Uterus (tissue), 4 donors: ENCODE data around the gene HCFC1R1. TPM values are rescaled to one million over a fixed set of nuclear protein-coding genes. Genes with fewer than 3 reads are reported as not detected.
A peak's percentile ranks its signal among the peaks of the same experiment; 100 is the strongest.

ENCODE experiments used
- DNase-seq, 2 donors: peaks; one replicate each; pipeline ENCODE4 v3.0.0-alpha.2; 2019 to 2020
- H3K27ac ChIP-seq, 2 donors: fragments of 200-600 bp; sonication (generic); 1 replicate in 1 of 2; 2 replicates in 1 of 2; pipeline ENCODE4 v1.5.1; 2016 to 2018
- H3K27me3 ChIP-seq, 2 donors: fragments of 200-600 bp; sonication (generic); one replicate each; pipeline ENCODE4 v1.5.1; 2018 to 2019; ENCODE audit warnings: control low read depth in 1 of 2
- H3K36me3 ChIP-seq, 2 donors: fragments of 200-600 bp; sonication (generic); one replicate each; pipeline ENCODE4 v1.5.1; 2019; ENCODE audit warnings: control low read depth in 1 of 2
- H3K4me1 ChIP-seq, 2 donors: fragments of 200-600 bp; sonication (generic); one replicate each; pipeline ENCODE4 v1.5.1; 2018 to 2019; ENCODE audit warnings: control low read depth in 1 of 2
- H3K4me3 ChIP-seq, 2 donors: fragments of 200-600 bp; sonication (generic); 1 replicate in 1 of 2; 2 replicates in 1 of 2; pipeline ENCODE4 v1.5.1; 2018 to 2019; ENCODE audit warnings: mild to moderate bottlenecking in 1 of 2
- H3K9me3 ChIP-seq, 2 donors: fragments of 200-600 bp; sonication (generic); one replicate each; pipeline ENCODE4 v1.5.1; 2019; ENCODE audit warnings: control low read depth in 1 of 2
- CTCF ChIP-seq, 4 experiments: fragments of 200-600 bp in 2 of 4; fragments of 450-650 bp in 2 of 4; sonication (generic) in 2 of 4; IDR thresholded peaks; one replicate each; pipeline ENCODE4 v1.5.1; 2016 to 2019; ENCODE audit warnings: antibody characterized with exemption in 4 of 4, mild to moderate bottlenecking in 2 of 4, moderate library complexity in 1 of 4
- POLR2A ChIP-seq, 2 donors: fragments of 450-650 bp; IDR thresholded peaks; one replicate each; pipeline ENCODE4 v1.6.1; 2016; ENCODE audit warnings: antibody characterized with exemption in 2 of 2, mild to moderate bottlenecking in 1 of 2, moderate library complexity in 1 of 2
- intact Hi-C: fragments of 100-400 bp; cut with DNase I; formaldehyde crosslinking; loops from one replicate; pipeline ENCODE4 v1.15.1; 2023; ENCODE audit warnings: low total_unique reads
- total RNA-seq, 4 donors: library from RNA; depleted of rRNA in 3 of 4; stranded (reverse); fragments of >200 nt in 3 of 4; gene quantifications; one replicate each; pipeline versions ENCODE4 v1.1.0 to v1.2.4, GENCODE V29; 2014 to 2023
- donor health status: DM: yes; HTN: yes; CAD: no.

Gene HCFC1R1
- total RNA-seq, 4 donors from 2014 or later: 3.6 to 67.5 (median 25.4) TPM

- no peak for TF ChIP-seq CTCF (IDR thresholded peaks at IDR 0.05)
- Histone ChIP-seq H3K4me1 (peaks cover 0 to 16% of the 10 kb centered on the region in 2 donors), H3K27me3 (peaks cover 16 to 23% of the 10 kb centered on the region in 2 donors), H3K9me3 (no peaks in the 10 kb centered on the region), H3K27ac (no peak overlapping the region), H3K36me3 (no peaks in the 10 kb centered on the region), H3K4me3 (no peak overlapping the region)
- no peak for DNase-seq
- intact Hi-C loops: no loop called here
Measured at GRCh38 chr16:3049921-3050481, 26.3 kb upstream of the HCFC1R1 start.

DNA sequence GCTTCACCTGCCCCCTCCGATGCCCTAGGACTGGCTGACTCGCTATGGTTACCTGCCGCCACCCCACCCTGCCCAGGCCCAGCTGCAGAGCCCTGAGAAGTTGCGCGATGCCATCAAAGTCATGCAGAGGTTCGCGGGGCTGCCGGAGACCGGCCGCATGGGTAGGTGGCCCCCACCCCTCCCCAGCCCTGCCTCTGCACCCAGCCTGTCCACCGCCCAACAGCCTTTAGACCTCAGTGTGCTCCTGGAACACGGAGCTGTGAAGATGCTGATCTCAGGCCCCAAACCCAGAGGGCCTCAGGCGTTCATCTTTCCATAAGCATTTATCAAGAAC, 23.6 kb upstream of the HCFC1R1 start:
- no peaks in the 10 kb centered on the region for H3K36me3 ChIP-seq
- H3K27me3 ChIP-seq: peaks cover 29 to 37% of the 10 kb centered on the region in 2 donors
- no peaks in the 10 kb centered on the region for H3K9me3 ChIP-seq
- no peak for TF ChIP-seq CTCF (IDR thresholded peaks at IDR 0.05)
- TF ChIP-seq POLR2A (IDR thresholded peaks at IDR 0.05): no peak
- no peak for DNase-seq
- H3K4me3 ChIP-seq: no peak overlapping the region
- peaks cover 0 to 16% of the 10 kb centered on the region in 2 donors for H3K4me1 ChIP-seq
- intact Hi-C loops: no loop called here
- no peak overlapping the region for H3K27ac ChIP-seq

DNA sequence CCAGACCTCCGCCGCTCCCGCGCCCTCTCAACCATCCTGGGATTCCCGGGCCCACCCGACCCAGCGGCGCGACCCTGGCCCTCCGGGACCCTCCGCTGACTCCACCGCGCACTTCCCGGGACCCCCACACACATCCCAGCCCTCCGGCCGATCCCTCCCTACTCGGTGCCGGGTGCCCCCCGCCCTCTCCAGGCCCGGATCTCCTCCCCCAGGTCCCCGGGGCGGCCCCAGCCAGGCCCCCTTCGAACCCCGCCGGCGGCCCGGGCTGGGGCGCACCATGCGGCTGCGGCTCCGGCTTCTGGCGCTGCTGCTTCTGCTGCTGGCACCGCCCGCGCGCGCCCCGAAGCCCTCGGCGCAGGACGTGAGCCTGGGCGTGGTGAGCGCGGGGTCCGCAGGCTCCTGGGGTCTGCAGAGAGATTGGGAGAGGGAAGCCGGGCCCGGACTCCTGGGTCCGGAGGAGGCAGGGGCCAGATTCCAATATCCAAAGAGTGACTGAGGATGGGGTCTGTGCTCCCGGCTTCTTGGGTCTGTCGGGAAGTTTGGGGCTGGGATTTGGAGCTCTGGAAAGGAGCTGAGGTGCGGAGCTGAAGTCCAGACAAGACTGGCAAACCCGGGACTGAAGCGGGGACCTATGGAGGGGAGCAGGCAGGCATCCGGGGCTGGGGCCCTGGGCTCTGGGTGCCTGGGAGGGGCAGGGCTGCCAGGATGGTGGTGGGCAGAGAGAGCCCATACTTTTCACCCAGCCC, 23.1 kb upstream of the HCFC1R1 start:
- no peak overlapping the region for H3K27ac ChIP-seq
- H3K36me3 ChIP-seq: no peaks in the 10 kb centered on the region
- H3K4me1 ChIP-seq: peaks cover 0 to 16% of the 10 kb centered on the region in 2 donors
- H3K4me3 ChIP-seq: peak overlapping the region in 1 of 2 donors; percentile 20
- DNase-seq: no peak
- intact Hi-C loops: no loop called here
- peaks cover 29 to 37% of the 10 kb centered on the region in 2 donors for H3K27me3 ChIP-seq
- H3K9me3 ChIP-seq: no peaks in the 10 kb centered on the region
- no peak for TF ChIP-seq POLR2A (IDR thresholded peaks at IDR 0.05)
- TF ChIP-seq CTCF (IDR thresholded peaks at IDR 0.05): no peak

DNA sequence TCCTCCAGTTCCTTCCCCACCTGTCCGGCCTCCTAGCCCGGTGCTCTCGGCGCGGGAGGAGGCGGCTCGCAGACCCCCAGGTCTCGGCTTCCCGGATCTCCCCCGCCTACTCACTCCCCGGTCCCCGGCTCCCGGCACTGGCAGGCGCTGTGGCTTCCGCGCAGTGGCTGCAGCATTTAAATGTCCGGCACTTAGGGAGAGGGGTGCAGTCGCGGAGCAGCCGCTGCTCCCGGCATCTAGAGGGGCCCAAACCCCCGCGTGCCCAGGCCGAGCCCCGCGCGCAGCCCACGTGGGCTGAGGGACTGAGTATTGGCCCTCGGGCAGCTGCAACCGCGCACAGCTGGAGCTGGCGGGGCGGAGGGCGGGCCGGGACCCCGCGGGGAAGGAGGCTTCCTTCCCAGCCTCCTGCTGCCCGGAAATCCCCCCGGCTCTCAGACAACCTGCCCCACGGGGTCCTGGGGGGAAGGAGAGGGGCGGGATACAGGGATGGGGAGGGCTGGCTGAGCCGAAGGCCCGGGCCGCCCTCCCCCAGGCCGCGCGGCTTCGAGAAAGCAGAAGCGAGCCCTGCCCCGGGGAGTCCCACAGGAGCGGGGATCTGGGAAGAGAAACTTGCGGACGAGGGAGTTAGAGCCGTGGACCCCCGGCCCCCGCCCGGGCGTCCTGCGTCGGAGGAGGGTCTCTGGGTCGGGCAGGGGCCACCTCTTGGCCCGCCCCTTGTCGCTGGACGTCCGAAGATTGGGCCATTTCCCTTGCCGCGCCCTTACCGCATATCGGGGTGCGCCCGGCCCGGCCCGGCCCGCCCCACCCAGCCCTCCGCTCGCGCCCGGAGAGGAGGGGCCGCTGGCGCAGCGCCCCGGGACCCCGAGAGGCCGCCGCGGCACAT, 22.3 kb upstream of the HCFC1R1 start, which contains the start of gene MMP25:
MMP25 (plus strand) TSS at position 804 of the 883 bp plus-strand sequence. CDS start 357 bp downstream, outside the sequence.
- Histone ChIP-seq H3K27me3 (peaks cover 29 to 37% of the 10 kb centered on the region in 2 donors), H3K27ac (no peak within 1 kb of the TSS), H3K9me3 (no peaks in the 10 kb centered on the region), H3K4me1 (peaks cover 0 to 16% of the 10 kb centered on the region in 2 donors), H3K4me3 (peak within 1 kb of the TSS; percentile 20 to 35), H3K36me3 (no peaks in the 10 kb centered on the region)
- TF ChIP-seq CTCF (IDR thresholded peaks at IDR 0.05) (no peak), POLR2A (IDR thresholded peaks at IDR 0.05) (no peak)
- intact Hi-C loops: no loop called here
- DNase-seq: no peak
